CD4-positive, alpha-beta T cell treated with Interleukin-15 for 1 hour (primary cell): Measurements from ENCODE around the gene PPIB.
"Not testable (repeated sequence)": the region's sequence is repeated elsewhere in the genome, so short reads cannot be mapped to it uniquely, and the experiment has no call there.

Experiments
- DNase-seq: peaks from one replicate; pipeline ENCODE4 v3.0.0-alpha.2; 2020

The PPIB gene

DNA sequence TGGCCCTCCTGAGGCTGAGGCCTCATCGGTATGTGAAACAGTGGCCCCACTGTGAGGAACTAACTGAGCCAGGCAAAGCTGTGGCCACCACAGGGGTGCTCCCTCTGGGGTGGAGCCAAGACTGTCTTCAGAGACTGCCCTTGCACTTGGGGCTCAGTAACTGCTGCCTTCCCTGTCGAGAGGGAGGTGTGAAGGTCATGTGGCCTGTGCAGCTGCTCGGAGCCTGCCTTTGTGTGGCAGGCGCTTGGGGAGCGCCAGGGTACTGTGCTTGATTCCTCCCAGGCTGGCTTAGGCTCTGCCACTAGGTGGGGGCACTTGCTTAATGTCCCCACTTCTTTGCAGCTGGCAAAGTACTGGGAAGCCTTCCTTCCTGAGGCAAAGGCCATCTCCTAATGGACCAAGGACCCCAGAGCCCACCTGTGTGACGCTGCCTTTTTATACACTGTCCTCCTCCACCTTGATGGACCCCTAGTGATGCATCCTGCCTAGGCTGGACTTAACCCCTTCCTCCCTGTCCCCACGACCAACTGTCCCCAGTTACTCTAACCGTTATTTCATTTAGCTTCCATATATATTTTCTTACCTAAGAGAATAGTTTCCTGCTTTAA, 25.5 kb downstream of the PPIB start:
- DNase-seq, result peak; percentile 49

DNA sequence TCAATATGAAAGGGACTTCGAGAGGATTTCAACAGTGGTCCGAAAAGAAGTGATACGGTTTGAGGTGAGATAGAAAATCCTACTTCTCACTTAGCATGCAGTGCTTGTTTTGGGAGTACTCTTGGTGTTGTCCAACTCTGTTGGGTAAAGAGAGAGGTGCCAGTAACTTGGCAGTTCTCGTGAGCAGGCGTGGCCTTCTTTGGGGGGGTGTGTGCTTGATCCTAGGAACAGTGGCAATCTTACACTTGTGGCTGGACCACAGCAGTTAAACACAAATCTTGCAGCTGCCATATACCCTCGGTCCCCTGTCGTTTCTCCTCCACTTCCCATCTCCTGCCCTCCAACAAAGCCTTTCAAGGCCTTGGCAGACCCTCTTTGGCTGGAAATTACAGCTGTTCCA, 26.5 kb downstream of the PPIB start:
- DNase-seq, result no peak

DNA sequence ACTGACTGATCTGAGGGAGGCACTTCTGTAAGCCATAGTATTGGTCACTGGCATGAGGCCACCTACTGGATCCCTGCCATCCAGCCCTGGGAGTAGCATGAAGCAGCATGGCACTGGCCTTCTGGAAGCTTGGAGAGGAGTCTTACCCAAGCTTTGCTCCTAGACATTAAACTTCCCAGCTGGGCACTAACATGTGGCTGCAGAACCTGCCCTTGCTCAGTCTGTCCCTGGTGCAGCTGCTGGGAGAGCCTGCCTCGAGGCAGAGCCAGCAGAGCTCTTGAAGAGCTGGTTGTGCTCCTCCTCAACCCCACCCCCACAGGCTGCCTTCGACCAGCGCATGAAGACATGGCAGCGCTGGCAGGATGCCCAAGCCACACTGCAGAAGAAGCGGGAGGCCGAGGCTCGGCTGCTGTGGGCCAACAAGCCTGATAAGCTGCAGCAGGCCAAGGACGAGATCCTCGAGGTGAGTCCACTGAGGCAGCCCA, 28.4 kb downstream of the PPIB start:
- DNase-seq, result no peak

DNA sequence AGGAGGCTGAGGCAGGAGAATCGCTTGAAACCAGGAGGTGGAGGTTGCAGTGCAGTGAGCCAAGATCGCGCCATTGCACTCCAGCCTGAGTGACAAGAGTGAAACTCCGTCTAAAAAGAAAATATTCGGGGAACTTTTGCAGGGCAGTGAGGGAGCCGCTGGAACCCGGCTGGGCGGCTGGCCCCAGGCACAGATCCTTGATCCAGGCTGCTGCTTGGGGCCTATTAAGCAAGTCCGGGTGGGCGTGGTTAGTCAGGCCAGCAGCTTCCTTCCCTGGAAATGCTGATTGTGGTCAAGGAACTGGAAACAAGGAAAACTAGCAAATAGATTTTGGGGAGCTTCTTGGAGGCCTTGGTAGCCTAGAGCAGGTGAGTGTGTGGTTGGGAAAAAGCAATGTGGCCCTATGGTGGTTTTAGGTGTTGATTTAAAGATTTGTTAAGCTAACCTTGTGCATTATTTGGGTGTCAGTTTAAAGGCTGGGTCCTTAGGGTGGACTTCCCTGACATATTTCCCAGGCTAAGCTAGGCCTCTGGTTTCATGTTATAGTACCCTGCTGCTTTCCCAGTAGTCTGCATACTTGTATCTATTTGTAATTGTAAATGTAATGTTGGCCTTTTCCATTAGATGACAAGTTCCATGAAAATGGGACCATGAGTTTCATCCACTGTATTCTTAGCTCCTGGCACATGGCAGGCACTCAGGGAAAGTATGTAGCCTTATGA, 29.0 kb downstream of the PPIB start:
- no peak for DNase-seq

DNA sequence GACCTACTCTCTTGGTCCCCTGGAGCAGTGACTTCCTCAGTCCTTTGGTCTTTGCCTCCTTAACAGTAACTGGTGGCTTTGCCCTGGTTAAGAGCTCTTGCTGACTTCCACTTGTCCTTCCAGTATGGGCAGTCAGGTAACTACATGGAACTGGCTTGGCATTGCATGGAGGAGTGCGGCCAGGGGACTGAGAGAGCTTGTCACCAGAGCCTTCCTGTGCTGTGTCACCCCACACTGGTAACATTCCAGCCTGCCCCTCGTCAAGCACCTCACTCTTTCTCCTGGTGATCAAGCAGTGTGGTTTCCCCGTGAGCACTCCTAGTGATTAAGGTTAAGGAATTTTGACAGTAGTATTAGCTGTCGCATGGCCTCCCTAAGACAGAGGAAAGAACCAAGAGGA, 30.6 kb downstream of the PPIB start:
- DNase-seq, result no peak

DNA sequence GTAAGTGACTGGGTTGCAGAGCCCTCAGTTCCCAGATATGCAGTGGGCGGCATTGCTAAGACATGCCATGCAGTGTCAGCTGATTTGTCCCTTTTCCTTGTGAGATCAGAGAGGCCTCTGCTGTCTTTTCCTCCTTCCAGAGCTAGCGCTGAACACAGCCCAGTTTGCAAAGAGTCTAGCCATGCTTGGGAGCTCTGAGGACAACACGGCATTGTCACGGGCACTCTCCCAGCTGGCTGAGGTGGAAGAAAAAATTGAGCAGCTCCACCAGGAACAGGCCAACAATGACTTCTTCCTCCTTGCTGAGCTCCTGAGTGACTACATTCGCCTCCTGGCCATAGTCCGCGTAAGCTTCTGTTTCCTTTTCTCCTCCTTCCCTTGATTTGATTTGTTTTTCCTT, 31.3 kb downstream of the PPIB start:
- no peak for DNase-seq

DNA sequence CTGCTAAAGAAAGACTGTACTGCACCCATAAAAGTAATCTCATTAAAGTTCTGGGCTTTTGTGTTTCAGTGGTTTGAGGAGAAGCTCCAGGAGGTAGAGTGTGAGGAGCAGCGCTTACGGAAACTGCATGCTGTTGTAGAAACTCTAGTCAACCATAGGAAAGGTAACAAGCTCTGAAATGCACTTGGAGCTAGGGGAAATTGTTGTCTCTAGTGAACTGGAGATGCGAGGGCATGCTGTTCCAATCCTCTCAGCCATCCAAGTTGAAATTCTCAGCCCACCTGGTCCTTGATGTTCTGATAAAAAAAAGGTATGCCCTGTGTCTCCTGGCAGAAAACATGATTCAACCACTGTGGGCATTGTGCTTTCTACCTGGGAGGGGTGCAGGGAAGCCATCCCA, 32.7 kb downstream of the PPIB start:
- no peak for DNase-seq

DNA sequence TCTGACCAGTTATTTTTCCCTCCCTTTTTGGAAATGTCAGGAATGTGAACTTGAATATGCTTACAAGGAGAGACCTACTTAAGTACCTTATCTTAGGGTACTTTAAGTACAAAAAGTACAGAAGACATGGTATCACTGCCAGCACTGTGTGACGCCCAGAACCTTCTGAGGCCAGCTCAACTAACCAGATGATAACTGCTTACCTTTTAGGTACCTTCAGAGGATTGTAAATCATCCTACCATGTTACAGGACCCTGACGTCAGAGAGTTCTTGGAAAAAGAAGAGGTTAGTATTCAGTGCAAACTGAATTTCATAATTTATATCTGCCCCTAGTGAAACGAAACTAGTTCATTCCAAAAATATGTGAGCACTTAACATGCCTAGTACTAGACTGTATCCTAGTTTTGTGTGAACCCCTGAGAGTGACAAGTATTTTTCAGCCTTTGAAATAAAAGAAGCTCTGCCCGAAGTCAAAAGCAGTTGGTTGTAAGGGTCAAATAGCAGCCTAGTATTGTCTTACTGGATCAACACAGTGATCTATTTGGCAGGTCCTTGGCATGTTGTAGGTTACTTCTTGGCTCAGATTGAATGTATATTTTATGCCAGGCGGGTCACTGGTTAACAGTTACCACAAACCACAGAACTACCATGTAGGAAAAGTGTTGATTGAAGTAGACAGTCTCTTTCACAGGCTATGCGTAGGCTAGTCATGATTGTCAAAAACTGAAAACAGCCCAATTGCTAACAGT, 35.1 kb downstream of the PPIB start:
- no peak for DNase-seq

DNA sequence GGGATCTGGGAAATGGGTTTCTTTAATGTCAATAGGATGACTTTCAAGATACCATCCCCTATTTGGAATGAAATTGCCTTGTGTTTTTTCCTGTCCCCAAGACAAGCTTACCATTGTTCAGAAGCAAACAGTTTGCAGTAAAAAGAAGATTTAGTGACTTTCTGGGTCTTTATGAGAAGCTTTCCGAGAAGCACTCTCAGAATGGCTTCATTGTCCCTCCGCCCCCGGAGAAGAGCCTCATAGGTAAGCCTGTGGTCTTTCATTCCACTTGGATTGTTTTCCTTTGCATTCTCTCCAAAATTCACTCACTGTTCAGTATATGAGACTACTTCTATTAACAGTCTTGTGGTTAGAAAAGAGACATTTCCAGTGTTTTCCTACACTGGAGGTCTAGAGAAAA, 36.8 kb downstream of the PPIB start:
- DNase-seq, result no peak

DNA sequence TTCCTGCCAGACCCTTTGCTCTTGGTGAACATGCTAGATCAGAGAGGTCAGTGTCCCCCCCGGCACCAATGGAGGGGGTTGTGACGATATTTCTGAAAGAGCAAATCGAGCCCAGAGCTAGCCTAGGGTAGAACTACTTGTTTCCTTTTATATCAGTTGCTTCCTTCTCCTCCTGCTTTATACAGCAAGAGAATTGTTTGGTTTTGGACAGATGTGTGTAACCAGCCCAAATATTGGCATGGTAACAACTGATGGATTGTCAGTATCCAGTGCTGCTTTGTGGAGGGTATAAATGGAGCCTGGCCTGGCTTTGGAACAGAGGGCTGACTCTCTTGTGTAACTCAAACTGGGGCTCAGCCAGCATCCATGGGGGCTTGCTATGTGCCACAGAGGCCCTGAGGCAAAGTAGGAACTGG, 39.9 kb downstream of the PPIB start:
- DNase-seq, result no peak

DNA sequence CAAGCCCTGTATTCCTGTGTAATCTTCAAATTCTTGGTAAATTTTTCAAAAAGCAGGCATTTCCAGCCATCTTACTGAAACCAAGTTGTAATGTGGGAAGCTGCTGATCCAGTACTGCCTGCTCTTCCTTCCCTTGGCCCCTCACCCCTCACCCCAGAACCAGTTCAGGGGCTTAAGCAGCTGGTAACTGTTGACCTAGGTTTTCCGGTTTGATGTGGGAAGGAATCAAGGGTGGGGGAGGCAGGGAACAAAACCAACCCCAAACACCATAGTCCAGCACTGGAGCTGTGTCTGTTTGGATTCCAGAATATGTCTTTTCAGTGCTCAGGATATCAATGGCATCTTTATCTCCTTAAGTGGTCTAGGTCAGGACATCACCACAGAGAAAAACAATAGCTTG, 40.4 kb downstream of the PPIB start:
- no peak for DNase-seq

DNA sequence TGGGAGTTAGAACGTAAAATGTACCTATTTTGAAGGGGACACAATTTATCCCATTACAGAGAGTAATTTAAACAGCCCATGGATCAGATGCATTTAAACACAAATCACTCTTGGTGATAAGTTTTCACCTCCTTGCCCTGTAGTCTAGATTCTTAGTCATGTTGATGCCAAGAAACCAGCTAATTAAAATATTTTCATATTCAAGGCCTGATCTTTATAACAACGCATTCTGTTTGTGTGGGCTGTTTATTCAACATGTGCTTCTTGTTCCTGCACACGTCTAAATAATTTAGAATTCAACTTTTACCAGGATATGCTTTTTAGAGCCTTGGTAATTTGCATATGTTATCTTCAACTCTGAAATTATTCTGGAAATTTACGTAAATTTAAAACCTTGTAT, 41.2 kb downstream of the PPIB start:
- no peak for DNase-seq

DNA sequence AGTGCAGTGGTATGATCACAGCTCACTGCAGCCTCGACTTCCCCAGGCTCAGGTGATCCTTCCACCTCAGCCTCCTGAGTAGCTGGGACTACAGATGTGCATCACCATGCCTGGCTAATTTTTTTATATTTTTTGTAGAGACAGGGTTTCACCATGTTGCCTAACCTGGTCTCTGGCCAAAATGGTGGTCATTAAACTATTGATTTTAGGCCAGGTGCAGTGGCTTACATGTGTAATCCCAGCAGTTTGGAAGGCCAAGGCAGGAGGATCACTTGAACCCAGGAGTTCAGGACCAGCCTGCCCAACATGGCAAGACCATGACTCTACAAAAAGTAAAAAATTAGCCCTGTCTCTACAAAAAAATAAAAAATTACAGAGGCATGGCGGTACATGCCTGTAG, 42.5 kb downstream of the PPIB start:
- DNase-seq, result not testable (repeated sequence)

DNA sequence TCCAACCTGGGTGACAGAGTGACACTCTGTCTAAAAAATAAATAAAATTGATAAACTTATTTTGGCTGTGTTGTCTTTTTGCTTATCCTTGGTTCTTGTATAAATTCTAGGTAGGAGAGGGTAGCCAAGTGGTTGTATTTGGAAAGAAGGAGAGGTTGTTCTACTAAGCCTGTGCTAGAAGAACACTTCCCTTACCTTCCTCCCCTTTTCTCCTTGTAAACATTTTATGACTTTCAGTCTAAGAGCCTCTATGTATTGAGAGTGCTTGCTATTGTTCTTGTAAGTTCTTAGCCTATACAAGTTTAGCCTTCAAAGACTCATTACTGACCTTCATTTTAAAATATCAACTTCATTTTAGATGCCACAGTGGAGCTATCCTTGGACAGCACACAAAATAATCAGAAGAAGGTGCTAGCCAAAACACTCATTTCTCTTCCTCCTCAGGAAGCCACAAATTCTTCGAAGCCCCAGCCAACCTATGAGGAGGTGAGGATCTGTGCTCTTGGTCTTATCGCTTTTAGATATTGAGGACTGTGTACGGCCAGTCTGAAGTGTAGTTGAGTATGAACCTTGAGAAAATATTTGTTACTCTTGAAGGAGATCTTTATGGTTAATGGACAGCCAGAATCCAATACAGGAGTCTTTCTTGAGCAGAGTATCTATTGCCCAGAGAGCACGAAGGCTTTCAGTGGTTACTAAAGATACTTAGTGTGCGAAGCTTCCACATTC, 44.9 kb downstream of the PPIB start:
- no peak for DNase-seq

DNA sequence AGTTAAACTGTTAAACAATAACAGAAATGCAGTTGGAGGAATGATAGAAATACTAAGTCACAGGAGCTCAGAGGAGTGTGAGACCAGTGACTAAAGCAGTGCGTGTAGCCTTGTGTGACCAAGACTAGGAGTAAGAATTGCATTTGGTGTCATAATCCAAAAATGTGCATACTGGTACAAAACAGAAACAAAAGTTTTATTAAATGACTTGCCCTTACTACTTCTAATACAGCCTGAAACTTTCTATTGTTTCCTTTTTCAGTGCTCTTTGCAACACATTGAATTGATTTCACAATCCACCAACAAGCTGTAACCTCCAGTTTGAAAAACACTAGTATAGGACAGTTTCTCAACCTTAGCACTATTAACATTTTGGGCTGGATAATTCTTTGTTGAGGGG, 49.9 kb downstream of the PPIB start:
- no peak for DNase-seq

DNA sequence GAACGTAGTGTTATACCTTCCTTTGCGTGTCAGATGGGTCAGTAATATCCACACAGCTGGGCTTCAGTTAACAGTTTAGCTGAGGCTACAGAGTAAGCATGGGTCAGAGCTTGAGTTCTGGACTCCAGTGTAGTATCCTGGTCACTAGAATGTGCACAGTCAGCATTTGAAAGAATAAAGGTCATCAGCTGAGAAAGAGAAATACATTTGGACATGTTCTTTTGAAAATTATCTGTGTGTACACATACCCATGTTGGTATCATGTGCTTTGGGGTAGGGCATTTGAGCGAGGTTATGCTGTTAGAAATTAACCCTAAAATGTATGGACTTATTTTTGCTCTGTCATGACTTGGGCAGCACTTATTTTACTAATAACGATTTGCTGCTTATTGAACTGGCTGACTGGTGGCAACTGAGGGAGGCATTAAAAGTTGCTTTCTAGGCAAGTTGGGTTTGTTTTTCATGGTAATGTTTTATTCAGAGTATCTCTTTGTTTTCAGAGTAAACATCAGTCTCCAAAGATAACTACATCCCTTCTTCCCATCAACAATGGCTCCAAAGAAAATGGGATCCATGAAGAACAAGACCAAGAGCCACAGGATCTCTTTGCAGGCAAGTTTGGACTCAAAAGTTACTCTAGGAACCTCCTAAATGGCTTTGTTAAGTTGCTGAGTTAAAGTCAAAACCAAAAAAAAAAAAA, 50.6 kb downstream of the PPIB start:
- DNase-seq, result no peak

DNA sequence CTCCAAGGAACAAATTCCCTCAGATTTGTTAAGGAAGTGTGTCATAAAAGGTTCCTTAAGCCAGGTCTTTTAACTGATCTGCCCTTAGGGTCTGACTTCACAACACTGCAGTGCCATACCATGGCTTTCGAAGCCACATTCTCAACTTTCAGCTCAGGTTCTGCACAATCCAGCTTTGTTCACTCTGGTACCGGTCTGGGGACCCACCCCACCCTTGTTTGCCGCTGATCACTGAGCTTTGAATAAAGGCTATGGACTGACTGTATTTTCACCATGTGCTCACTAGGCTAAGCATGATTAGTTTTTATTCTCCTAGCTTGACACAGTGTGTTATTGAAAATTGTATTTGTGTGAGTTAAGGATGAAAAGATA, 51.2 kb downstream of the PPIB start:
- DNase-seq, result no peak

DNA sequence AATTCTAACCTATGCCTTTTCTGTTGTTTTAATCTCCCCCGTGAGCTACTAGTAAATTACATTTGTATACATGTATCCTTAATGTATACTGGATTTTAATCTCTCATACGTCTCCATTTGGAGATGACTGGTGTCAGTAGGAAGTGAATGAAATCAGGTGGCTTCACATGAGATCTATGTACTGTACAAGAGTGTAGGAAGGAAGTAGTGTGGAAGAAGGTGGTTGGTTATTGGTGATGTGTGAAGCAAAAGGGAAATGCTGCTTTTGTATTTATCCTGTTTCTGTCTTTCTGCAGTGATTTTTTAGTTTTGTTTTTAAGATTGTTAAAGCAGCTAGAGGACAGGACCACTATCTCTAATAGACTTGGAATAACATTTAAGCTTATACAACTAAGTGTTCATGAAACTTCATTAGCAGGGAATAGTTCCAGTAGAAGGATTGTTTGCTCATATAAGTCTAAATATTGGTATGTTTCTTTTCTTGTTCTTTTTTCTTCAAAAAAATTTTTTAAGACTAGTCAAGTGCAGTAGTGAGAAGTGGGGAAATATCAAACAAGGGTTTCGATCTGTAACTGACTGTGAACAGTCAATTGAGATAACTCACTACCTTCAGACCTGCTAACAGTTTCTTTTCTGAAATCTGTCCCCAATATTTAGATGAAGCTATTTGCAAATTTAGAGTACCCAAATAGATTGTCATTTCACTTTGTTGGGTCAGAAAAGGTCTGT, 51.7 kb downstream of the PPIB start:
- no peak for DNase-seq

DNA sequence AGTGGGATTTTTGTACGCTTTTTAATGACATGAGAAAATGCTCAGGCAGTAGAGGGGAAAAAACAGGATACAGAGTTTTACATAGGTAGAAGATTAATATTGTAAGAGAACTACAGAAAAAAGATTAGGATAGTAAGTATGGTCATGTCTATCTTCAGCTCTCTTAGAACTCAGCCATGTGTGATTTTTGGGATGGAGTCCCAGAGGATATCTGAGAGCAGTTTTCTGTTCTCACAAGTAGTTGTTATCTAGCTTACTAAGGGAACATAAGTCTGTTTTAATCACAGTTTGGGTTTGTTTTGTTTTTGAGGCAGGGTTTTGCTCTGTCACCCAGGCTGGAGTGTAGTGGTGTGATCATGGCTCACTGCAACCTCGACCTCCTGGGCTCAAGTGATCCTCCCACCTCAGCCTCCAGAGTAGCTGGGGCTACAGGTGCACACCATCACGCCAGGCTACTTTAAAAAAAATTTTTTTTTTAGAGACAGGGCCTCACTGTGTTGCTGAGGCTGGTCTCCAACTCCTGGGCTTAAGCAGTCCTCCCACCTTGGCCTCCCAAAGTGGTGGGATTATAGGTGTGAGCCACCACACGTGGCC, 52.6 kb downstream of the PPIB start:
- DNase-seq, result not testable (repeated sequence)

DNA sequence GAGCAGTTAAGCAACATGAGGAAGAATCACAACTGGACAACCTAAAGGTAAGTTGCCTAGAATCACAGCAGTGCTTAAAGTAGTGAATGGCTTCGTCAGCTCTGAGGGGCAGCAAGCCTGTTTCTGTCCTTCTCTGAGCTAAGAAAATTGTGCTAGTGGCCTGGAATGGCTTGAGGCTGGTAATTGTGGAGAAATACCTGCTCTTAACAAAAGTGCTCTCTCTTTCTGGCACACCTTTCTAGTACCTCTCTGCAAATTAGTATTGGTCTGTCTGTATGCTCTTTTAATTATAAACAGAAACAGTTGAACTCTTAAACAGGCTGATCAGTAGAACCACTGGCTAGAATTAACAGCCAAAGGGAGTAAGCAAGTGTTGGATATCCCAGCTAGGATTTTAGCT, 55.5 kb downstream of the PPIB start:
- DNase-seq, result no peak
